ENCODE results near the gene SMCO2.

- TF ChIP-seq POLR2A (IDR thresholded peaks at IDR 0.05; ENCODE audit: low read depth, low read length) (no peak), POLR2AphosphoS5 (IDR thresholded peaks at IDR 0.05; ENCODE audit: low read depth, low read length) (no peak)
Measured at GRCh38 chr12:27431185-27431584, 15.4 kb upstream of the SMCO2 start.

All from GM12891 (cell line).